GM10266 (cell line): ENCODE measurements around the gene ICE1.
"Not testable (repeated sequence)": the region's sequence is repeated elsewhere in the genome, so short reads cannot be mapped to it uniquely, and the experiment has no call there.

Source experiments
- DNase-seq: peaks from one replicate; pipeline ENCODE4 v3.0.0; 2012; ENCODE audit errors: extremely low spot score
- CTCF ChIP-seq: IDR thresholded peaks from 2 replicates; pipeline ENCODE4 v1.5.1; 2012; ENCODE audit warnings: mild to moderate bottlenecking, low read depth; ENCODE audit not compliant: control insufficient read depth, insufficient read depth; ENCODE audit errors: missing control alignments

Gene ICE1

GRCh38 chr5:5492087-5492933 is 69.8 kb downstream of the ICE1 start:
- DNase-seq: peak; percentile 79
- TF ChIP-seq CTCF: peak; percentile 76

GRCh38 chr5:5492934-5493271 is 70.4 kb downstream of the ICE1 start:
- DNase-seq: not testable (repeated sequence)

- DNase-seq: peak; percentile 73
- TF ChIP-seq CTCF: no peak
These were observed 72.3 kb downstream of the ICE1 start for GRCh38 chr5:5494489-5495402.

- TF ChIP-seq CTCF: peak; percentile 63
- peak; percentile 61 for DNase-seq
These were observed 74.8 kb downstream of the ICE1 start for GRCh38 chr5:5497152-5497788.

- TF ChIP-seq CTCF: no peak
- DNase-seq: no peak
These were observed 77.0 kb downstream of the ICE1 start for GRCh38 chr5:5499442-5499841.

- no peak for TF ChIP-seq CTCF
- DNase-seq: no peak
These were observed 81.8 kb downstream of the ICE1 start for GRCh38 chr5:5504325-5504724.

- DNase-seq: no peak
- TF ChIP-seq CTCF: no peak
These were observed 83.3 kb downstream of the ICE1 start for GRCh38 chr5:5505815-5506214.
